ENCODE results near the gene ARHGEF19. TPM values are rescaled to one million over a fixed set of nuclear protein-coding genes. Genes with fewer than 3 reads are reported as not detected.

Gene ARHGEF19
- polyA plus RNA-seq, 1 experiment: 11.6 TPM

GRCh38 chr1:16153999-16154673 lies 58.3 kb downstream of the ARHGEF19 start:
- H3K36me3 ChIP-seq (ENCODE audit: control insufficient read depth, insufficient read depth, low read length): peaks cover 11% of the 10 kb centered on the region
- CTCF ChIA-PET: interaction anchor here (0.8 to 13.9 kb wide), 7 partner anchors 9 to 210 kb away, joined by 3 to 179 read pairs (median 3); partner anchors contain the start of gene FAM131C
- POLR2A ChIA-PET: interaction anchor here (2.3 kb wide), 1 partner anchor 8 kb away, joined by 6 read pairs; no protein-coding TSS in a partner anchor
- TF ChIP-seq CTCF (IDR thresholded peaks at IDR 0.05; ENCODE audit: insufficient read depth, low read depth, low read length): no peak
- DNase-seq (ENCODE audit: low read depth): no peak
- H3K4me3 ChIP-seq (ENCODE audit: low read depth, low read length): peak overlapping the region; percentile 80
- no peaks in the 10 kb centered on the region for H3K27me3 ChIP-seq (ENCODE audit: control insufficient read depth, insufficient read depth, low read length)

GRCh38 chr1:16153096-16153998 lies 59.1 kb downstream of the ARHGEF19 start:
- POLR2A ChIA-PET: no interaction called here
- DNase-seq (ENCODE audit: low read depth): no peak

GRCh38 chr1:16152481-16153087 lies 59.9 kb downstream of the ARHGEF19 start:
- no peak for TF ChIP-seq CTCF (IDR thresholded peaks at IDR 0.05; ENCODE audit: insufficient read depth, low read depth, low read length)
- POLR2A ChIA-PET: no interaction called here
- CTCF ChIA-PET: interaction anchor here (1.0 to 13.9 kb wide), 5 partner anchors 15 to 211 kb away, joined by 3 to 179 read pairs (median 3); partner anchors contain the start of gene FAM131C
- Histone ChIP-seq H3K27me3 (ENCODE audit: control insufficient read depth, insufficient read depth, low read length) (no peaks in the 10 kb centered on the region), H3K36me3 (ENCODE audit: control insufficient read depth, insufficient read depth, low read length) (peaks cover 21% of the 10 kb centered on the region), H3K4me3 (ENCODE audit: low read depth, low read length) (no peak overlapping the region)
- DNase-seq (ENCODE audit: low read depth): no peak

More at GRCh38 chr1:16153096-16153998, 59.1 kb downstream of the ARHGEF19 start:
- CTCF ChIA-PET: interaction anchor here (1.0 to 13.9 kb wide), 6 partner anchors 10 to 211 kb away, joined by 3 to 179 read pairs (median 6); partner anchors contain the start of gene FAM131C
- peaks cover 19% of the 10 kb centered on the region for H3K36me3 ChIP-seq (ENCODE audit: control insufficient read depth, insufficient read depth, low read length)
- TF ChIP-seq CTCF (IDR thresholded peaks at IDR 0.05; ENCODE audit: insufficient read depth, low read depth, low read length): no peak
- no peaks in the 10 kb centered on the region for H3K27me3 ChIP-seq (ENCODE audit: control insufficient read depth, insufficient read depth, low read length)
- H3K4me3 ChIP-seq (ENCODE audit: low read depth, low read length): peak overlapping the region; percentile 80

- CTCF ChIA-PET: interaction anchor here (13.9 kb wide), 1 partner anchor 71 kb away, joined by 179 read pairs; no protein-coding TSS in a partner anchor
- Histone ChIP-seq H3K36me3 (ENCODE audit: control insufficient read depth, insufficient read depth, low read length) (peaks cover 24% of the 10 kb centered on the region), H3K4me3 (ENCODE audit: low read depth, low read length) (no peak overlapping the region), H3K27me3 (ENCODE audit: control insufficient read depth, insufficient read depth, low read length) (no peaks in the 10 kb centered on the region)
- POLR2A ChIA-PET: no interaction called here
- no peak for DNase-seq (ENCODE audit: low read depth)
- TF ChIP-seq CTCF (IDR thresholded peaks at IDR 0.05; ENCODE audit: insufficient read depth, low read depth, low read length): no peak
These were observed 60.5 kb downstream of the ARHGEF19 start for GRCh38 chr1:16151995-16152384.

Measured in BJ (cell line).